HEK293 (cell line): Measurements from ENCODE around the gene OPCML.

Experiments used
- CTCF ChIA-PET: fragments of 350-600 bp; formaldehyde crosslinking; extraction: SDS; loops from one replicate; lab custom pipeline; 2021; ENCODE audit warnings: antibody characterized with exemption; lab: Yijun Ruan, JAX
- POLR2A ChIA-PET: fragments of 300-600 bp; formaldehyde crosslinking; extraction: SDS; loops from one replicate; lab custom pipeline; 2020; ENCODE audit warnings: antibody characterized with exemption, inconsistent platforms; lab: Yijun Ruan, JAX
- H3K27ac ChIP-seq: fragments of 200-500 bp; sonication (Bioruptor generic); 2 replicates; pipeline ENCODE4 v1.5.1; 2014; ENCODE audit warnings: low read depth, low read length, control low read depth, inconsistent platforms; ENCODE audit errors: extremely low read depth
- H3K36me3 ChIP-seq, 2 experiments: fragments of 200-500 bp in 1 of 2; sonication (Bioruptor generic) in 1 of 2; 1 replicate in 1 of 2; 2 replicates in 1 of 2; pipeline ENCODE4 v1.5.1; 2014 to 2017; ENCODE audit warnings: inconsistent platforms in 2 of 2, low read length in 2 of 2; ENCODE audit not compliant: control insufficient read depth in 2 of 2, insufficient read depth in 1 of 2
- H3K4me1 ChIP-seq: fragments of 200-500 bp; sonication (Bioruptor generic); 2 replicates; pipeline ENCODE4 v1.5.1; 2014; ENCODE audit warnings: mild to moderate bottlenecking, low read length, inconsistent platforms; ENCODE audit not compliant: control insufficient read depth, insufficient read depth
- H3K4me3 ChIP-seq: 2 replicates; pipeline ENCODE4 v1.5.1; 2011; ENCODE audit warnings: low read depth, mild to moderate bottlenecking, control low read depth, low read length, moderate library complexity
- H3K9me3 ChIP-seq: fragments of 200-500 bp; sonication (Bioruptor generic); 2 replicates; pipeline ENCODE4 v1.5.1; 2014; ENCODE audit warnings: low read depth, low read length, inconsistent platforms; ENCODE audit not compliant: control insufficient read depth, insufficient read depth
- BCL11A ChIP-seq: fragments of 450-650 bp; formaldehyde crosslinking; IDR thresholded peaks from 2 replicates; pipeline ENCODE4 v1.5.1; 2016; ENCODE audit warnings: low read depth, missing biosample characterization, missing genetic modification characterization
- GFI1B ChIP-seq: fragments of 450-650 bp; formaldehyde crosslinking; IDR thresholded peaks from 2 replicates; pipeline ENCODE4 v1.5.1; 2016; ENCODE audit warnings: missing biosample characterization, missing genetic modification characterization
- GLIS2 ChIP-seq: fragments of 450-650 bp; formaldehyde crosslinking; IDR thresholded peaks from 2 replicates; pipeline ENCODE4 v1.5.1; 2016; ENCODE audit warnings: missing biosample characterization, missing genetic modification characterization
- KLF10 ChIP-seq: fragments of 450-650 bp; IDR thresholded peaks from 2 replicates; pipeline ENCODE4 v1.5.1; 2018; ENCODE audit warnings: missing biosample characterization, mild to moderate bottlenecking, missing genetic modification characterization
- SALL2 ChIP-seq: fragments of 450-650 bp; formaldehyde crosslinking; IDR thresholded peaks from 2 replicates; pipeline ENCODE4 v1.5.0; 2017; ENCODE audit warnings: missing biosample characterization, mild to moderate bottlenecking, missing genetic modification characterization, borderline replicate concordance
- SP3 ChIP-seq: fragments of 450-650 bp; formaldehyde crosslinking; IDR thresholded peaks from 2 replicates; pipeline ENCODE4 v1.5.1; 2016; ENCODE audit warnings: missing biosample characterization, missing genetic modification characterization
- WT1 ChIP-seq: fragments of 450-650 bp; formaldehyde crosslinking; IDR thresholded peaks from 2 replicates; pipeline ENCODE4 v1.5.1; 2016; ENCODE audit warnings: missing biosample characterization, missing genetic modification characterization
- ZFP69B ChIP-seq: fragments of 450-650 bp; formaldehyde crosslinking; IDR thresholded peaks from 2 replicates; pipeline ENCODE4 v1.5.1; 2016; ENCODE audit warnings: missing biosample characterization, missing genetic modification characterization
- ZNF10 ChIP-seq: fragments of 450-650 bp; formaldehyde crosslinking; IDR thresholded peaks from 2 replicates; pipeline ENCODE4 v1.5.1; 2017; ENCODE audit warnings: missing biosample characterization, missing genetic modification characterization
- ZNF223 ChIP-seq: fragments of 450-650 bp; formaldehyde crosslinking; IDR thresholded peaks from 2 replicates; pipeline ENCODE4 v1.5.1; 2016; ENCODE audit warnings: missing biosample characterization, missing genetic modification characterization
- ZNF341 ChIP-seq: fragments of 450-650 bp; formaldehyde crosslinking; IDR thresholded peaks from 2 replicates; pipeline ENCODE4; 2016; ENCODE audit warnings: low read depth, missing biosample characterization, missing genetic modification characterization
- ZNF37A ChIP-seq: fragments of 450-650 bp; IDR thresholded peaks from 2 replicates; pipeline ENCODE4 v1.5.1; 2018; ENCODE audit warnings: missing biosample characterization, missing genetic modification characterization
- ZNF521 ChIP-seq: fragments of 450-650 bp; formaldehyde crosslinking; IDR thresholded peaks from 2 replicates; pipeline ENCODE4 v1.5.1; 2017; ENCODE audit warnings: missing biosample characterization, mild to moderate bottlenecking, missing genetic modification characterization
- ZNF776 ChIP-seq: fragments of 450-650 bp; formaldehyde crosslinking; IDR thresholded peaks from 2 replicates; pipeline ENCODE4 v1.5.0; 2017; ENCODE audit warnings: missing biosample characterization, missing genetic modification characterization, borderline replicate concordance
- ZNF830 ChIP-seq: fragments of 450-650 bp; IDR thresholded peaks from 2 replicates; pipeline ENCODE4 v1.5.0; 2018; ENCODE audit warnings: missing biosample characterization, missing genetic modification characterization, low read depth, mild to moderate bottlenecking, moderate library complexity
- ZSCAN23 ChIP-seq: fragments of 450-650 bp; formaldehyde crosslinking; IDR thresholded peaks from 2 replicates; pipeline ENCODE4 v1.5.1; 2016; ENCODE audit warnings: missing biosample characterization, missing genetic modification characterization
- ZXDB ChIP-seq: fragments of 450-650 bp; formaldehyde crosslinking; IDR thresholded peaks from 2 replicates; pipeline ENCODE4 v1.5.1; 2016; ENCODE audit warnings: missing biosample characterization, missing genetic modification characterization
- TF ChIP-seq, protein P1 (sequence below): fragments of 450-650 bp; formaldehyde crosslinking; IDR thresholded peaks from 2 replicates; pipeline ENCODE4 v1.5.1; 2016; ENCODE audit warnings: missing biosample characterization, missing genetic modification characterization
- TF ChIP-seq, protein P2 (sequence below): fragments of 450-650 bp; formaldehyde crosslinking; IDR thresholded peaks from 2 replicates; pipeline ENCODE4; 2016; ENCODE audit warnings: missing biosample characterization, missing genetic modification characterization
- TF ChIP-seq, protein P3 (sequence below): fragments of 450-650 bp; IDR thresholded peaks from 2 replicates; pipeline ENCODE4 v1.5.1; 2018; ENCODE audit warnings: missing biosample characterization, missing genetic modification characterization
- TF ChIP-seq, protein P4 (sequence below): fragments of 450-650 bp; formaldehyde crosslinking; IDR thresholded peaks from 2 replicates; pipeline ENCODE4 v1.5.1; 2016; ENCODE audit warnings: missing biosample characterization, missing genetic modification characterization
- TF ChIP-seq, protein P5 (sequence below): fragments of 450-650 bp; formaldehyde crosslinking; IDR thresholded peaks from 2 replicates; pipeline ENCODE4 v1.5.1; 2017; ENCODE audit warnings: missing biosample characterization, missing genetic modification characterization

Gene OPCML

DNA sequence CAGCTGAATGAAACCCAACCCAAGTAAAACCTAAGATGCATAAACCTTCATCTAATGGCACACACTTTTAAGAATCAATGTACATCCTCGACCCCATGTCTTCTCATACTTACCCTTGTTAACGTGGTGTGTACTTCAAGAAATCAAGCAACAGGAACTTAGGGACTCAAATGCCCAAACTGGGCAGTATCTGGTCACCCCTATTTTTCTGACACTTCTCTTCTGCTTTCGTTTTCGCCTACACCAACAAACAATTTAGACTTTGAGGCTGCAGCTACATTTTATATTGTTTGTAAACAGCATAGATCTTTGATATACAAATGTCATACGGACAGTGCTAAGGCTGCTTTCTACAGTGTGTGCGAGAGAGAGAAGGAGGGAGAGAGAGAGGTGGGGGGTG is 1117.8 kb downstream of the OPCML start:
- ChIA-PET CTCF (interaction anchor here (0.6 kb wide), 1 partner anchor 56 kb away, joined by 3 read pairs; no protein-coding TSS in a partner anchor), POLR2A (interaction anchor here (1.1 kb wide), 1 partner anchor 13 kb away, joined by 4 read pairs; no protein-coding TSS in a partner anchor)
- Histone ChIP-seq H3K4me3 (no peak overlapping the region), H3K36me3 (no peaks in the 10 kb centered on the region), H3K4me1 (no peaks in the 10 kb centered on the region), H3K27ac (no peak overlapping the region), H3K9me3 (no peaks in the 10 kb centered on the region)
- TF ChIP-seq ZXDB (tag by site-specific recombination) = no peak

DNA sequence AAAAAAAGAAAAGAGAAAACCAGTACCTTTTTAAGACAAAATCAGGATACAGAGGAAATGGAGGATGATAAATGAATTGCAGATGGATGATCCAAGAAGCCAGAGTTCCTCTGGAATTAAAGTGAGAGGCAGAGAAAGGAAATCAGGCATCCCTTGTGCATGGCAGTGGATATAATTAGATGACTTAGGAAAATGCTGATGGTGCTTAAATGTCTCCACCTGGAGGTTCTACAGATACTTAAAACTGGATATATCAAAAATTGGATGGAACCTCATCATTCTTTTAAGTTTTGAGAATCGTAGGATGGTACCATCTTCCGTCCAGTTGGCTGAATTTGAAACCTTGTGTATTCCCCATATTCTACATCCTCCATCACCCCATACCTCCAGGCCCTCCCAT is 1121.9 kb downstream of the OPCML start:
- H3K4me3 ChIP-seq = no peak overlapping the region
- no peaks in the 10 kb centered on the region for H3K9me3 ChIP-seq
- no peaks in the 10 kb centered on the region for H3K36me3 ChIP-seq
- TF ChIP-seq ZSCAN23 (no peak), ZNF341 (tag by site-specific recombination) (no peak), WT1 (tag by site-specific recombination) (no peak), ZNF10 (tag by site-specific recombination) (no peak), SP3 (tag by site-specific recombination) (no peak), ZNF521 (tag by site-specific recombination) (no peak), GFI1B (tag by site-specific recombination) (no peak)
- H3K4me1 ChIP-seq = no peaks in the 10 kb centered on the region
- ChIA-PET CTCF (interaction anchor here (0.7 kb wide), 1 partner anchor 119 kb away, joined by 3 read pairs; no protein-coding TSS in a partner anchor), POLR2A (no interaction called here)
- H3K27ac ChIP-seq = no peak overlapping the region

DNA sequence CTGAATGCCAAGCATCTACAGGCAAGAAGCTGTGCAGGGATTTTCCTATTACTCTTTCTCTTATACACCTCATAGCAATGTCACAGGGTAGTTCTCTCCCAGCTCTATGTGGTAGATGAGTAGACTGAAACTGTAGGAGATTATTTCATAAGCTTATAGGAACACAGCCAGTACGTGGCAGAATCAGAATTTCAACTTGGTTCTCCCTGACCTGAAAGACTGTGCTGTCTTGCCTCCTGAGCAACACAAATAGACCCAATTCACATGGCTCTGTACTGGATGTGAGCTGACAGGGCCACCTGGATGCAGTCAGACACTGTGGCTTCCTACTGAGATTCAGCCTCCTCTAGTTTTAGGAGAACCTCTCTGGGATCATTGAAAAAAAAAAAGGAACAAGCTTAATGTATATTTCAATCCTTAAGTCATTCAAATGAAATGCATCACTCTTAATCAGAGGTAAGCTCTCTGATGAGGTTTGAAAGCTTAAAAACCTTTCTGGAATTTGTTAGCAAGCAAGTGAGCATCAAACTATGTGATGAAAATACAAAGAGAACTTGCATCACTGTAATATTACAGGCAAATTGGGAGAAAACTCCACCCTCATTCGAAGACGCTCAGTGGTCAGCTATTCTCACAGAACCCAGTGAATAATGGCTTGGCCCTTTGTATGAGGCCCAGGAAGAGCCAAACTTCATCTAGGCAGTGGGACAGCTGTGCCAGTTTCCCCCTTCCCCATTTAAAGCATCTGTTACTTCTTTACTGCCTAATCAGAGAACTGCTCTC is 1122.5 kb downstream of the OPCML start:
- Histone ChIP-seq H3K4me1 (no peaks in the 10 kb centered on the region), H3K27ac (no peak overlapping the region), H3K36me3 (no peaks in the 10 kb centered on the region), H3K9me3 (no peaks in the 10 kb centered on the region), H3K4me3 (no peak overlapping the region)
- CTCF ChIA-PET = interaction anchor here (0.6 to 0.7 kb wide), 3 partner anchors 63 to 297 kb away, joined by 3 read pairs; no protein-coding TSS in a partner anchor
- POLR2A ChIA-PET = no interaction called here
- TF ChIP-seq KLF10 (tag by site-specific recombination) (no peak), ZNF830 (tag by site-specific recombination) (no peak), ZFP69B (tag by site-specific recombination) (no peak), SALL2 (tag by site-specific recombination) (no peak), ZNF37A (no peak), ZNF223 (tag by site-specific recombination) (no peak), ZNF776 (no peak), GLIS2 (tag by site-specific recombination) (no peak), BCL11A (tag by site-specific recombination) (no peak)
- TF ChIP-seq, protein P1, sequence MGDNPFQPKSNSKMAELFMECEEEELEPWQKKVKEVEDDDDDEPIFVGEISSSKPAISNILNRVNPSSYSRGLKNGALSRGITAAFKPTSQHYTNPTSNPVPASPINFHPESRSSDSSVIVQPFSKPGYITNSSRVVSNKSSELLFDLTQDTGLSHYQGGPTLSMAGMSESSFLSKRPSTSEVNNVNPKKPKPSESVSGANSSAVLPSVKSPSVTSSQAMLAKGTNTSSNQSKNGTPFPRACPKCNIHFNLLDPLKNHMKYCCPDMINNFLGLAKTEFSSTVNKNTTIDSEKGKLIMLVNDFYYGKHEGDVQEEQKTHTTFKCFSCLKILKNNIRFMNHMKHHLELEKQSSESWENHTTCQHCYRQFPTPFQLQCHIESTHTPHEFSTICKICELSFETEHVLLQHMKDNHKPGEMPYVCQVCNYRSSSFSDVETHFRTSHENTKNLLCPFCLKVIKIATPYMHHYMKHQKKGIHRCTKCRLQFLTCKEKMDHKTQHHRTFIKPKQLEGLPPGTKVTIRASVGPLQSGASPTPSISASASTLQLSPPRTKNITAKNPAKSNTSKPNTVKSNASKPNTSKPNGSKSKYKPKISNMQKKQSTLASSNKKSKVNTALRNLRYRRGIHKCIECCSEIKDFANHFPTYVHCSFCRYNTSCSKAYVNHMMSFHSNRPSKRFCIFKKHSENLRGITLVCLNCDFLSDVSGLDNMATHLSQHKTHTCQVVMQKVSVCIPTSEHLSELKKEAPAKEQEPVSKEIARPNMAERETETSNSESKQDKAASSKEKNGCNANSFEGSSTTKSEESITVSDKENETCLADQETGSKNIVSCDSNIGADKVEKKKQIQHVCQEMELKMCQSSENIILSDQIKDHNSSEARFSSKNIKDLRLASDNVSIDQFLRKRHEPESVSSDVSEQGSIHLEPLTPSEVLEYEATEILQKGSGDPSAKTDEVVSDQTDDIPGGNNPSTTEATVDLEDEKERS (tag by site-specific recombination) = no peak
- TF ChIP-seq, protein P2, sequence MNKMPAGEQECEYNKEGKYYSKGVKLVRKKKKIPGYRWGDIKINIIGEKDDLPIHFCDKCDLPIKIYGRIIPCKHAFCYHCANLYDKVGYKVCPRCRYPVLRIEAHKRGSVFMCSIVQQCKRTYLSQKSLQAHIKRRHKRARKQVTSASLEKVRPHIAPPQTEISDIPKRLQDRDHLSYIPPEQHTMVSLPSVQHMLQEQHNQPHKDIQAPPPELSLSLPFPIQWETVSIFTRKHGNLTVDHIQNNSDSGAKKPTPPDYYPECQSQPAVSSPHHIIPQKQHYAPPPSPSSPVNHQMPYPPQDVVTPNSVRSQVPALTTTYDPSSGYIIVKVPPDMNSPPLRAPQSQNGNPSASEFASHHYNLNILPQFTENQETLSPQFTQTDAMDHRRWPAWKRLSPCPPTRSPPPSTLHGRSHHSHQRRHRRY (tag by site-specific recombination) = no peak
- TF ChIP-seq, protein P3, sequence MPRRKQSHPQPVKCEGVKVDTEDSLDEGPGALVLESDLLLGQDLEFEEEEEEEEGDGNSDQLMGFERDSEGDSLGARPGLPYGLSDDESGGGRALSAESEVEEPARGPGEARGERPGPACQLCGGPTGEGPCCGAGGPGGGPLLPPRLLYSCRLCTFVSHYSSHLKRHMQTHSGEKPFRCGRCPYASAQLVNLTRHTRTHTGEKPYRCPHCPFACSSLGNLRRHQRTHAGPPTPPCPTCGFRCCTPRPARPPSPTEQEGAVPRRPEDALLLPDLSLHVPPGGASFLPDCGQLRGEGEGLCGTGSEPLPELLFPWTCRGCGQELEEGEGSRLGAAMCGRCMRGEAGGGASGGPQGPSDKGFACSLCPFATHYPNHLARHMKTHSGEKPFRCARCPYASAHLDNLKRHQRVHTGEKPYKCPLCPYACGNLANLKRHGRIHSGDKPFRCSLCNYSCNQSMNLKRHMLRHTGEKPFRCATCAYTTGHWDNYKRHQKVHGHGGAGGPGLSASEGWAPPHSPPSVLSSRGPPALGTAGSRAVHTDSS (tag by site-specific recombination) = no peak
- TF ChIP-seq, protein P4, sequence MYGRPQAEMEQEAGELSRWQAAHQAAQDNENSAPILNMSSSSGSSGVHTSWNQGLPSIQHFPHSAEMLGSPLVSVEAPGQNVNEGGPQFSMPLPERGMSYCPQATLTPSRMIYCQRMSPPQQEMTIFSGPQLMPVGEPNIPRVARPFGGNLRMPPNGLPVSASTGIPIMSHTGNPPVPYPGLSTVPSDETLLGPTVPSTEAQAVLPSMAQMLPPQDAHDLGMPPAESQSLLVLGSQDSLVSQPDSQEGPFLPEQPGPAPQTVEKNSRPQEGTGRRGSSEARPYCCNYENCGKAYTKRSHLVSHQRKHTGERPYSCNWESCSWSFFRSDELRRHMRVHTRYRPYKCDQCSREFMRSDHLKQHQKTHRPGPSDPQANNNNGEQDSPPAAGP (tag by site-specific recombination) = no peak
- TF ChIP-seq, protein P5, sequence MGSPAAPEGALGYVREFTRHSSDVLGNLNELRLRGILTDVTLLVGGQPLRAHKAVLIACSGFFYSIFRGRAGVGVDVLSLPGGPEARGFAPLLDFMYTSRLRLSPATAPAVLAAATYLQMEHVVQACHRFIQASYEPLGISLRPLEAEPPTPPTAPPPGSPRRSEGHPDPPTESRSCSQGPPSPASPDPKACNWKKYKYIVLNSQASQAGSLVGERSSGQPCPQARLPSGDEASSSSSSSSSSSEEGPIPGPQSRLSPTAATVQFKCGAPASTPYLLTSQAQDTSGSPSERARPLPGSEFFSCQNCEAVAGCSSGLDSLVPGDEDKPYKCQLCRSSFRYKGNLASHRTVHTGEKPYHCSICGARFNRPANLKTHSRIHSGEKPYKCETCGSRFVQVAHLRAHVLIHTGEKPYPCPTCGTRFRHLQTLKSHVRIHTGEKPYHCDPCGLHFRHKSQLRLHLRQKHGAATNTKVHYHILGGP (tag by site-specific recombination) = no peak
